Thyroid gland (tissue), 4 donors: ENCODE measurements around the gene DCAKD. TPM values are rescaled to one million over a fixed set of nuclear protein-coding genes. Genes with fewer than 3 reads are reported as not detected.

Experiments used
- DNase-seq, 2 donors: peaks; one replicate each; pipeline ENCODE4 v3.0.0-alpha.2; 2019
- H3K27ac ChIP-seq, 3 donors: fragments of 200-600 bp; sonication (generic); 1 replicate in 2 of 3; 2 replicates in 1 of 3; pipeline ENCODE4 v1.5.1; 2016 to 2019; ENCODE audit warnings: mild to moderate bottlenecking in 1 of 3, moderate library complexity in 1 of 3
- H3K27me3 ChIP-seq: fragments of 200-600 bp; sonication (generic); one replicate; pipeline ENCODE4 v1.5.1; 2019
- H3K36me3 ChIP-seq, 2 donors: fragments of 200-600 bp; sonication (generic); one replicate each; pipeline ENCODE4 v1.5.1; 2016 to 2019
- H3K4me1 ChIP-seq, 2 donors: fragments of 200-600 bp; sonication (generic); one replicate each; pipeline ENCODE4 v1.5.1; 2017 to 2019
- H3K4me3 ChIP-seq, 3 donors: fragments of 200-600 bp; sonication (generic); replicated peaks in 1 of 3; 1 replicate in 2 of 3; 2 replicates in 1 of 3; pipeline ENCODE4 v1.5.1; 2016; ENCODE audit warnings: mild to moderate bottlenecking in 1 of 3
- H3K9me3 ChIP-seq: fragments of 200-600 bp; sonication (generic); one replicate; pipeline ENCODE4 v1.5.1; 2017
- POLR2A ChIP-seq, 2 donors: fragments of 450-650 bp; IDR thresholded peaks; one replicate each; pipeline ENCODE4 v1.6.1; 2017; ENCODE audit warnings: antibody characterized with exemption in 2 of 2, mild to moderate bottlenecking in 2 of 2, moderate library complexity in 1 of 2
- WGBS, 2 donors: methylation state at CpG; one replicate each; pipeline ENCODE4 v1.1.5; 2017; 5-methylcytosine and 5-hydroxymethylcytosine counted together
- intact Hi-C: fragments of 100-400 bp; cut with DNase I; formaldehyde crosslinking; loops from one replicate; pipeline ENCODE4 v1.15.1; 2023
- total RNA-seq, 4 donors: library from RNA; depleted of rRNA; stranded (reverse); fragments of >200 nt; gene quantifications; one replicate each; pipeline ENCODE4 v1.2.3, GENCODE V29; 2016
- TF ChIP-seq, protein P1 (sequence below), 6 experiments: fragments of 200-600 bp in 3 of 6; fragments of 450-650 bp in 3 of 6; sonication (generic) in 3 of 6; IDR thresholded peaks; one replicate each; pipeline ENCODE4 v1.5.1; 2016 to 2019; ENCODE audit warnings: antibody characterized with exemption in 6 of 6, mild to moderate bottlenecking in 2 of 6, inconsistent platforms in 1 of 6, moderate library complexity in 1 of 6

DCAKD gene
- total RNA-seq, 4 donors from 2014 or later, result 53.5 to 102 (median 72.9) TPM

DNA sequence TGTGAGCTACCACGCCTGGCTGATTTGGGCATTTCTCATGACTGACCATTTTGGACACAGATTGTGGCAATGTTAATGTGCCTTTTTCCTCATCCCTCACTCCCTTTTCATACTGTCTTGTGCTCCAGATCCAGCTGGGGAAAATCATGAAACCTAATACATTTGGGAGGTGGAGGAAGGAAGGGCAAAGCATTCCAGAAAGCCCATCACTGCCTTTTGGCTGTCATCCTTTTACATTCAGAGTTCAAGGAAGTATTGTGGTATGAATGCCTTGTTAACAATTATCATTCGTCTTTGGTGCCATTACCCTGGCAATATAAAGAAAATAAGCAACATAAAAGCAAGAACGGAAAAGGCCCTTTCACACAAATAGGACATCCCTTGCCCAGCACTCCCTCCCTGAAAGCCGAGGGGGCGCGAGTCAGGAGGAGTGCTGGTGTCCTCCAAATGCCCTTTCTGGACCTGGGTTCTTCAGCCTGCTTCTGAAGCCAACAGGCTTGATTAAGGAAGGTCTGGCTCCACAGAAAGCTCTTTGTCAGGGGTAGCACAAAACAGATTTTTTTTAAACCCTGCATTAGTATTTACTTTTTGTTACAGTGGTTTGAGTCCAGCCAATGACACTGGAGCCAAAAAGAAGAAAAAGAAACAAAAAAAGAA lies 29.7 kb upstream of the DCAKD start:
- H3K27ac ChIP-seq, result no peak overlapping the region
- 88 to 93% methylated on average over 6 of the region's 6 CpGs for WGBS, 2 donors
- intact Hi-C loops, result no loop called here
- peaks cover 12 to 18% of the 10 kb centered on the region in 2 donors for H3K4me1 ChIP-seq
- peaks cover 31% of the 10 kb centered on the region in 2 donors for H3K36me3 ChIP-seq
- H3K9me3 ChIP-seq, result no peaks in the 10 kb centered on the region
- TF ChIP-seq POLR2A (IDR thresholded peaks at IDR 0.05), result no peak
- TF ChIP-seq, protein P1, sequence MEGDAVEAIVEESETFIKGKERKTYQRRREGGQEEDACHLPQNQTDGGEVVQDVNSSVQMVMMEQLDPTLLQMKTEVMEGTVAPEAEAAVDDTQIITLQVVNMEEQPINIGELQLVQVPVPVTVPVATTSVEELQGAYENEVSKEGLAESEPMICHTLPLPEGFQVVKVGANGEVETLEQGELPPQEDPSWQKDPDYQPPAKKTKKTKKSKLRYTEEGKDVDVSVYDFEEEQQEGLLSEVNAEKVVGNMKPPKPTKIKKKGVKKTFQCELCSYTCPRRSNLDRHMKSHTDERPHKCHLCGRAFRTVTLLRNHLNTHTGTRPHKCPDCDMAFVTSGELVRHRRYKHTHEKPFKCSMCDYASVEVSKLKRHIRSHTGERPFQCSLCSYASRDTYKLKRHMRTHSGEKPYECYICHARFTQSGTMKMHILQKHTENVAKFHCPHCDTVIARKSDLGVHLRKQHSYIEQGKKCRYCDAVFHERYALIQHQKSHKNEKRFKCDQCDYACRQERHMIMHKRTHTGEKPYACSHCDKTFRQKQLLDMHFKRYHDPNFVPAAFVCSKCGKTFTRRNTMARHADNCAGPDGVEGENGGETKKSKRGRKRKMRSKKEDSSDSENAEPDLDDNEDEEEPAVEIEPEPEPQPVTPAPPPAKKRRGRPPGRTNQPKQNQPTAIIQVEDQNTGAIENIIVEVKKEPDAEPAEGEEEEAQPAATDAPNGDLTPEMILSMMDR (IDR thresholded peaks at IDR 0.05), result no peak
- no peak for DNase-seq
- no peak overlapping the region for H3K4me3 ChIP-seq
- no peaks in the 10 kb centered on the region for H3K27me3 ChIP-seq

DNA sequence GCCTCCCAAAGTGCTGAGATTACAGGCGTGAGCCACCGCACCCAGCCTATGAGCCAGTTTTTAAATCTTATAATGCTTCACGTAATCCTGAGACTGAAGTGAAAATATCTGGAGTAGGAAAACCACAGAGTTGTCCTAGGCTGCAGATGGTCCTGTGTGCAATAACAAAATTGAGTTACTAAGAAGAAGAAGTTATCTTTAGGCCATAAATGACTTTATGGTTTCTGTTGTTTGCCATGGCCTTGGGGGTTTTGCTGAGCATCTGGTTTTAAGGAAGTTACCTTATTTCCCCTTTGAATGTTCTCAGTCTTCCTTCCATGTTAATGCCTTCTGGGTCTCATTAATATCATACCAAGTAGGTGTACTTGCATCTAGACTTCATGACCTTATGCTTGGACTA lies 26.2 kb upstream of the DCAKD start:
- H3K36me3 ChIP-seq, result peaks cover 14 to 16% of the 10 kb centered on the region in 2 donors
- no peaks in the 10 kb centered on the region for H3K9me3 ChIP-seq
- 80 to 92% methylated on average over 3 of the region's 3 CpGs for WGBS, 2 donors
- DNase-seq, result no peak
- no peak overlapping the region for H3K4me3 ChIP-seq
- TF ChIP-seq, protein P1 (IDR thresholded peaks at IDR 0.05), result no peak
- TF ChIP-seq POLR2A (IDR thresholded peaks at IDR 0.05), result no peak
- no peaks in the 10 kb centered on the region for H3K27me3 ChIP-seq
- peaks cover 11 to 21% of the 10 kb centered on the region in 2 donors for H3K4me1 ChIP-seq
- intact Hi-C loops, result no loop called here
- H3K27ac ChIP-seq, result no peak overlapping the region

DNA sequence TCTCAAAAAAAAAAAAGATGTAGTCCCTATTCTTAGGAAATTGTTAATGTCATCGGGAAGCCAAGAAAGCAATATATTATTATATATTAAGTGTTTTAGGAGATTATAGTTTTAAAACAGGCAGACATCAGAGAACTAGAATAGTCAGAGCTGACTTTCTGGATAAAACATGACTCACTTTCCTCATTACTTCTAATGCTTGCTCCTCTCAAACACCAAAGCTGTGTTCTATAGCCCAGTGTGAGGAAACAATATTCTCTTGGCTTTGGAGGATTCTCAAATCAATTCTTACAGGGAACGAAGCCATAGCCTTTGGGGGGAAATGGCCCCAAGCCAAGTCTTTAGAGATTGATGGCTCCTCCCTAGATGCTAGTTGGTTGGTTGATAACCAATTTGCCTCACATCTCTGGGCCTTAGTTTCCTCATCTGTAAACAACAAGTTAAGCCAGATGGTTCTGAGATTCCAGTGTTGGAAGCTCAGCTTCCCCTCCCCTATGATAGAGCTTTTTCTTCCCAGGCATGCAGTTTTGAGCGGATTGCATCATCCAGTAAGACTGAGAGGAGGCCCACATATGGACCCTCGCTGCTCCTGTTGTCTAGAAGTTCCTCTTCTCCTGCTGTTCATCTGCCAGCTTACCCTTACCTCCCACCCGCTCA lies 22.1 kb upstream of the DCAKD start:
- WGBS, 2 donors, result 90 to 92% methylated on average over 5 of the region's 5 CpGs
- H3K9me3 ChIP-seq, result no peaks in the 10 kb centered on the region
- no peak overlapping the region for H3K4me3 ChIP-seq
- TF ChIP-seq, protein P1 (IDR thresholded peaks at IDR 0.05), result no peak
- no peak for TF ChIP-seq POLR2A (IDR thresholded peaks at IDR 0.05)
- H3K36me3 ChIP-seq, result peaks cover 0 to 5% of the 10 kb centered on the region in 2 donors
- peak overlapping the region in 1 of 3 donors; percentile 17 for H3K27ac ChIP-seq
- no peaks in the 10 kb centered on the region for H3K27me3 ChIP-seq
- DNase-seq, result no peak
- intact Hi-C loops, result no loop called here
- peaks cover 17 to 42% of the 10 kb centered on the region in 2 donors for H3K4me1 ChIP-seq

DNA sequence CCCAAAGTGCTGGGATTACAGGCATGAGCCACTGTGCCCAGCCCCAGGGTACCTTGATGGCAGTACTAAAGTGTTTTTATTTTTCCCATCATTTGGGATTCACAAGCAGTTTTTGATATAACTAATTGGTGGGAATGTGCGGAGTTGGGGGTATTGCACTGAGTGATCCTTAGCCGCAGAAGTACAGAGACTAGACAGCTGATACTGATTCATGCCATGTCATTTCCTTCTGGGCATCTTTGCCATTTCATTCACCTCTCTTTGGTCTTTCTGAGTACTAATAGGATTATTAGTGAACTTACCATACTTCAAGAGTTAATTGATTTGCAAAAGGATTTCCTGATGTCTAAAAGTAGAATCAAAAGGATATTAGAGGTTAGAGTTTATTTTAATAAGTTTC lies 19.4 kb upstream of the DCAKD start:
- H3K36me3 ChIP-seq, result peaks cover 0 to 5% of the 10 kb centered on the region in 2 donors
- 94 to 98% methylated on average over 2 of the region's 2 CpGs for WGBS, 2 donors

More for the DNA sequence above, 19.4 kb upstream of the DCAKD start:
- peak overlapping the region in 2 of 3 donors; percentile 7 to 29 for H3K27ac ChIP-seq
- H3K4me1 ChIP-seq, result peaks cover 6 to 29% of the 10 kb centered on the region in 2 donors
- H3K9me3 ChIP-seq, result no peaks in the 10 kb centered on the region
- H3K27me3 ChIP-seq, result no peaks in the 10 kb centered on the region
- DNase-seq, result no peak
- intact Hi-C loops, result no loop called here
- no peak overlapping the region for H3K4me3 ChIP-seq
- TF ChIP-seq POLR2A (IDR thresholded peaks at IDR 0.05), result no peak
- TF ChIP-seq, protein P1 (IDR thresholded peaks at IDR 0.05), result no peak
